HepG2 (cell line): ENCODE data around the gene CCNT2.

Source experiments
- CBFB ChIP-seq: sonication (generic); formaldehyde crosslinking; IDR thresholded peaks from 2 replicates; pipeline ENCODE4 v1.4.0; 2020; ENCODE audit warnings: missing genetic modification reagents
- CREM ChIP-seq, 2 experiments: sonication (generic) in 1 of 2; formaldehyde crosslinking in 1 of 2; IDR thresholded peaks; 2 replicates each; pipeline versions ENCODE4 v1.4.0 to v1.6.1; 2016 to 2020; ENCODE audit warnings: antibody characterized with exemption in 1 of 2, mild to moderate bottlenecking in 1 of 2, missing genetic modification reagents in 1 of 2
- CTCF ChIP-seq: sonication (generic); formaldehyde crosslinking; IDR thresholded peaks from 2 replicates; pipeline ENCODE4 v1.5.0; 2020; ENCODE audit warnings: mild to moderate bottlenecking, missing genetic modification reagents, moderate library complexity
- HDAC2 ChIP-seq: sonication (generic); formaldehyde crosslinking; IDR thresholded peaks from 2 replicates; pipeline ENCODE4 v1.4.0; 2020; ENCODE audit warnings: missing genetic modification reagents
- HNF4A ChIP-seq: sonication (generic); formaldehyde crosslinking; IDR thresholded peaks from 2 replicates; pipeline ENCODE4 v1.4.0; 2020; ENCODE audit warnings: missing genetic modification reagents
- MLX ChIP-seq: IDR thresholded peaks from 2 replicates; pipeline ENCODE4 v1.6.1; 2016
- MTF1 ChIP-seq: sonication (generic); formaldehyde crosslinking; IDR thresholded peaks from 2 replicates; pipeline ENCODE4 v1.5.0; 2020; ENCODE audit warnings: missing genetic modification reagents
- SIN3A ChIP-seq: IDR thresholded peaks from 2 replicates; pipeline ENCODE4 v1.6.1; 2011; ENCODE audit warnings: low read depth, mild to moderate bottlenecking, control low read depth, low read length, borderline replicate concordance
- TCF12 ChIP-seq, 2 experiments: fragments of 450-650 bp in 1 of 2; sonication (generic) in 1 of 2; formaldehyde crosslinking in 1 of 2; IDR thresholded peaks; 2 replicates each; pipeline versions ENCODE4 v1.6.1 to v1.8.0; 2017 to 2022; ENCODE audit warnings: antibody characterized with exemption in 1 of 2, mild to moderate bottlenecking in 1 of 2, missing genetic modification reagents in 1 of 2, moderate library complexity in 1 of 2
- ZNF263 ChIP-seq: sonication (generic); formaldehyde crosslinking; IDR thresholded peaks from 2 replicates; pipeline ENCODE4 v1.4.0; 2020; ENCODE audit warnings: missing genetic modification reagents
- ZNF431 ChIP-seq: sonication (generic); formaldehyde crosslinking; IDR thresholded peaks from 2 replicates; pipeline ENCODE4 v1.9.0; 2022; ENCODE audit warnings: missing genetic modification reagents, low read depth, mild to moderate bottlenecking, borderline replicate concordance

GRCh38 chr2:134924912-134925311, 6.3 kb downstream of the CCNT2 start:
- TF ChIP-seq MTF1 (no peak), SIN3A (no peak), ZNF431 (CRISPR knock-in tag) (no peak), CTCF (CRISPR knock-in tag) (no peak), TCF12 (IDR thresholded peaks at IDR 0.05) (no peak), TCF12 (CRISPR knock-in tag; IDR thresholded peaks at IDR 0.05) (no peak), CREM (IDR thresholded peaks at IDR 0.05) (no peak), CREM (CRISPR knock-in tag; IDR thresholded peaks at IDR 0.05) (no peak), CBFB (no peak), HDAC2 (CRISPR knock-in tag) (no peak), ZNF263 (CRISPR knock-in tag) (no peak), HNF4A (CRISPR knock-in tag) (no peak), MLX (no peak)
